GM06990 (cell line): ENCODE data around the gene PHACTR1.
A peak's percentile ranks its signal among the peaks of the same experiment; 100 is the strongest.

Source experiments
- DNase-seq: peaks from one replicate; pipeline ENCODE4 v3.0.0-alpha.2; 2011; ENCODE audit not compliant: insufficient read length; ENCODE audit errors: extremely low read depth
- H3K27me3 ChIP-seq: replicated peaks from 2 replicates; pipeline ENCODE4 v1.6.0; 2011; ENCODE audit warnings: low read length; ENCODE audit not compliant: control insufficient read depth, insufficient read depth
- H3K36me3 ChIP-seq: 2 replicates; pipeline ENCODE4 v1.5.1; 2011; ENCODE audit warnings: low read length; ENCODE audit not compliant: control insufficient read depth, insufficient read depth
- H3K4me3 ChIP-seq: replicated peaks from 2 replicates; pipeline ENCODE4 v1.5.1; 2011; ENCODE audit warnings: low read depth, mild to moderate bottlenecking, control low read depth, low read length
- TF ChIP-seq, protein P1 (sequence below): IDR thresholded peaks from 2 replicates; pipeline ENCODE4 v1.5.1; 2011; ENCODE audit warnings: low read length, control low read depth, mild to moderate bottlenecking, inconsistent platforms; ENCODE audit not compliant: insufficient read depth, poor library complexity, severe bottlenecking

Gene PHACTR1

DNA sequence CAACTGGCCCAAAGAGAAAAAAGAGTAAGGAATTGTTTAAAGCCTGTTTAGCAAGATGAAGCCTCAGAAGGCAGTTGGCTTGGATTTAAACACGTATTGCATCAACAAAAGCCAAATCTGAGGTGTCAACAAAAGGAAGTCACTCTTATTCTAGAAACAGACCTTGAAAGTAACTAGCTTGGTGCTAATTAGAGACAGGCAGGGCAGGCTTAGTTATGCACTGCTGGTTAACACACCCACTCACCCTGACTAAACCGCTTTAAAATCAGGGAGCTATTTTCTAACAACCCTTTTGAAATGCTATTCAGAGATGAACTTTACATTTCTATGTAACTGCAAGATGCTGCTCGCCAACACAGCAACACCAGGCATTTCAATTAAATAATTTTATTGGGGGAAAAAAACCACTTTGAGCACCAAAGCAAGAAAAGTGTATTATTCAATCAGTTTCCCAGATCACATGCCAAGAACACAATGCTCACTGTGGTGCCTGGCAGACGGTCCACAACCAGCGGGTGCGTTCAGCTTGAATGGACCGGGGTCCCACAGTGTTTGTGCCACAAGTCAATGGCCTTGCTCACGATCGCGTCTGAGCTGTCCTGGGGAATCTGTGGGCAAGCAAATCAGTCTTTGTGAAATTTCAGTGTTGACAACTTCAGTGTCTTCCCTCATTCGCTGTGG, 588.2 kb downstream of the PHACTR1 start:
- H3K4me3 ChIP-seq, result no peak overlapping the region
- no peaks in the 10 kb centered on the region for H3K27me3 ChIP-seq
- TF ChIP-seq, protein P1, sequence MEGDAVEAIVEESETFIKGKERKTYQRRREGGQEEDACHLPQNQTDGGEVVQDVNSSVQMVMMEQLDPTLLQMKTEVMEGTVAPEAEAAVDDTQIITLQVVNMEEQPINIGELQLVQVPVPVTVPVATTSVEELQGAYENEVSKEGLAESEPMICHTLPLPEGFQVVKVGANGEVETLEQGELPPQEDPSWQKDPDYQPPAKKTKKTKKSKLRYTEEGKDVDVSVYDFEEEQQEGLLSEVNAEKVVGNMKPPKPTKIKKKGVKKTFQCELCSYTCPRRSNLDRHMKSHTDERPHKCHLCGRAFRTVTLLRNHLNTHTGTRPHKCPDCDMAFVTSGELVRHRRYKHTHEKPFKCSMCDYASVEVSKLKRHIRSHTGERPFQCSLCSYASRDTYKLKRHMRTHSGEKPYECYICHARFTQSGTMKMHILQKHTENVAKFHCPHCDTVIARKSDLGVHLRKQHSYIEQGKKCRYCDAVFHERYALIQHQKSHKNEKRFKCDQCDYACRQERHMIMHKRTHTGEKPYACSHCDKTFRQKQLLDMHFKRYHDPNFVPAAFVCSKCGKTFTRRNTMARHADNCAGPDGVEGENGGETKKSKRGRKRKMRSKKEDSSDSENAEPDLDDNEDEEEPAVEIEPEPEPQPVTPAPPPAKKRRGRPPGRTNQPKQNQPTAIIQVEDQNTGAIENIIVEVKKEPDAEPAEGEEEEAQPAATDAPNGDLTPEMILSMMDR, result no peak
- peak; percentile 50 for DNase-seq
- H3K36me3 ChIP-seq, result peaks cover 11% of the 10 kb centered on the region

DNA sequence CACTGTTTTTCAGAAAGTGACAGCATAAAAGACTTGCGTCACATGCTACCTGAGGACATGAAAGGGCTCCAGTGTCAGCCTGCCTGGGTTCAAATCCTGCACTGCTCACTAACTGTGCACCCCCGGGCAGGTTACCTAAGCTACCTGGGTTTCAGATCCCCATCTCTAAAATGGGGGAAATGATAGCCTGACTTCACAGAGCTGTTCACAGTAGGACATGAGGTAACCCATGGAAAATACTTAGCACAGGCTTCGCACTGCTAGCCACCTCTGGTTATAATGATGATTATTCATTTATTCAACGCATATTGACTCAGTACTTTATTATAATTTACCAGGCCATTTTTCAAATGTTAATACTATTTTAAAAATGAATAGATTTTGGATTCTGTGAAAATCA, 588.7 kb downstream of the PHACTR1 start:
- no peak for DNase-seq
- TF ChIP-seq, protein P1, result no peak
- Histone ChIP-seq H3K36me3 (peaks cover 7% of the 10 kb centered on the region), H3K4me3 (no peak overlapping the region), H3K27me3 (no peaks in the 10 kb centered on the region)

DNA sequence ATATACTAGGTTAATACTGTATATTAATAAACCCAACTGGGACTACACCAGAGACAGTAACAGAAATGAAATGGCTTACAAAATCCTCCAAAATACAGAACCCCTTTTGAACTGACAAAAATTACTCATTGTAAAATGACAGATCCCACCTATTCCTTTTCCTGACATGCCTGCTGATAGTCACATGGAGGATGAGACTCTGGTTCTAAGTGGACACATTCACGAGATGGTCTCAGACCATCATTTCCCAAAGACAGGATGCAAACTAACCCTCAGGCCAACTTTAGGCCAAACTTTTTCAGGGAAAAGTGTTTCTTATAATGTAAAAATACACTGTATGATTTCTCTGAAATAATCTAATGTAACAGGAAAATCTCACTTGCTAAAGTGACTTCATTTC, 589.2 kb downstream of the PHACTR1 start:
- no peaks in the 10 kb centered on the region for H3K27me3 ChIP-seq
- H3K36me3 ChIP-seq, result peaks cover 7% of the 10 kb centered on the region
- TF ChIP-seq, protein P1, result no peak
- no peak for DNase-seq
- no peak overlapping the region for H3K4me3 ChIP-seq

DNA sequence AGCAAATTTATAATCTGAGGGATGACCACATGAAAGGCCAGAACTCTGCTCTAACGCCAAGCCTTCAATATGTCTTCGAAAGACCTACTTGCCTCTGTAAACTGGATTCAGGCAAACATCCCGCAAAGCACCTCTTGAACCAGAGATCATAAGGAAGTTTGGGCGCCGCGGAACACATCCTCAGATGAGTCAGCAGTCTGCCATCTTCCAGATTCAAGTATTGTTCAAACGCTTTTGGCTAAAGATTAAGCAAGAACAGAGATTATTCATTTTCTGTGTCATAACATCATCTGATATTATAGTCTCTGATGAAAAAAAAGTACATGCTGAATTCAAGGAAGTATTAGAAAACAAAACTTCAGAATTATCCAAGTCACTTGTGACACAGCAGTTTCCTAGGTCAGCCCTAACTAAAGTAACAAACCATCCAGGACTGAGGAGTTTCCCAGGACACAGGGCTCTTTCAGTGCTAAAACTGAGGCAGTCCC, 591.0 kb downstream of the PHACTR1 start:
- H3K27me3 ChIP-seq, result no peaks in the 10 kb centered on the region
- no peak overlapping the region for H3K4me3 ChIP-seq
- H3K36me3 ChIP-seq, result peaks cover 6% of the 10 kb centered on the region
- TF ChIP-seq, protein P1, result no peak
- no peak for DNase-seq

DNA sequence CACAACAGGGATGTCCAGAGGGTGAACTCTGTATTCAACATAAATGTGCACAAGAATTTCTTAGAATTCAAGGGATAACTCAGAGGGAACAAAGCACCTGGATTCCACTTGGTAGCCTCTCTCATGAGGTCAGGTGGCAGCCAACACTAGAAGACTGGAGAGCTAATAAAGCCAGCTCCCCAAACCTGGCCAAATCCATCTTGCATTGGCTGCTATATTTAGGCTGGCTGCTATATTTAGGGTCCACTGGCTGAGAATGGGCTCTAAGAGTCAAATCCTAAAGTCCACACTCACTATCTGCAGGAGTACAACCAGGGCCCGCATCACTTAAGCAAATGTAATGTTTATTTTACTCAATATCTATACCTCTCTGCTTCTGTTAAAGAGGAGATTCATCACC, 591.8 kb downstream of the PHACTR1 start:
- H3K4me3 ChIP-seq, result no peak overlapping the region
- H3K27me3 ChIP-seq, result no peaks in the 10 kb centered on the region
- peaks cover 6% of the 10 kb centered on the region for H3K36me3 ChIP-seq
- no peak for DNase-seq
- TF ChIP-seq, protein P1, result no peak
